LNCAP (cell line): ENCODE data around the gene CLDN10.

Experiments
- TF ChIP-seq, protein P1 (sequence below): fragments of 450-650 bp; IDR thresholded peaks from 2 replicates; pipeline ENCODE4 v1.5.1; 2017; ENCODE audit warnings: mild to moderate bottlenecking

Gene CLDN10

DNA sequence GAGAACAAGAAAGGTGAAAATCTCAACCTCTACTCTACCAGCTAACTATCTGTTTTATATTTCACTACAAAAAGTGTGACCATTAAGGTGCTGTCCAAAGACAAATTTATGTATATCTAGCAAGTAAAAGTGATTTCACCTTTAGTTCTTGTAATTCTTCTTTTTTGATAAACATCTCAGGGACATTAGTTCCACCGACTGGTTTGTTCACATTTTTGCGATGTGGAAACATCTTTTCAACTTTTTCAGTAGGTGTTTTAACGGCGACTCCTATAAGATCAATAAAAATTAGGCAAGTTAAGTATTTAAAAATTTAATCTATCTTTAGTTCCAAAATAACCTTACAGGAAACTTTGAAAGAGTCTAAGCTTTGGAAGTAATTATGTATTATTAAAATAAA, 33.3 kb downstream of the CLDN10 start:
- TF ChIP-seq, protein P1, sequence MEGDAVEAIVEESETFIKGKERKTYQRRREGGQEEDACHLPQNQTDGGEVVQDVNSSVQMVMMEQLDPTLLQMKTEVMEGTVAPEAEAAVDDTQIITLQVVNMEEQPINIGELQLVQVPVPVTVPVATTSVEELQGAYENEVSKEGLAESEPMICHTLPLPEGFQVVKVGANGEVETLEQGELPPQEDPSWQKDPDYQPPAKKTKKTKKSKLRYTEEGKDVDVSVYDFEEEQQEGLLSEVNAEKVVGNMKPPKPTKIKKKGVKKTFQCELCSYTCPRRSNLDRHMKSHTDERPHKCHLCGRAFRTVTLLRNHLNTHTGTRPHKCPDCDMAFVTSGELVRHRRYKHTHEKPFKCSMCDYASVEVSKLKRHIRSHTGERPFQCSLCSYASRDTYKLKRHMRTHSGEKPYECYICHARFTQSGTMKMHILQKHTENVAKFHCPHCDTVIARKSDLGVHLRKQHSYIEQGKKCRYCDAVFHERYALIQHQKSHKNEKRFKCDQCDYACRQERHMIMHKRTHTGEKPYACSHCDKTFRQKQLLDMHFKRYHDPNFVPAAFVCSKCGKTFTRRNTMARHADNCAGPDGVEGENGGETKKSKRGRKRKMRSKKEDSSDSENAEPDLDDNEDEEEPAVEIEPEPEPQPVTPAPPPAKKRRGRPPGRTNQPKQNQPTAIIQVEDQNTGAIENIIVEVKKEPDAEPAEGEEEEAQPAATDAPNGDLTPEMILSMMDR: no peak

DNA sequence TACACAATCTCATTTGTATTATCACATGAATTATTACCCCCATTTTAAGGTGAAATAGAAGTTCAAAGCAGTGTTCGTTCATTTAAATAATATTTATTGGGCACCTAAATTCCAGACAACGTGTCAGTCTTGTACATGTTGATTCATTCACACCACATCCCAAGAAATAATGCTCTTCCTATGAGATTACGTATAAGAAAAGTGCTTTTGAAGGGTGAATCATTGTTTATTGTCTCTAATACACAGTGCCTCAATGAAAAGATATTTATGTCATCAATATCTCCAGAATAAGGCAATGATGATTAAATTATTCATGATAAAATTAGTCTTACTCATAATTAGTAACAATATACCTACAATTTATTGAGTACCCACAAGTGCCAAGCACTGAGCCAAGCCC, 35.6 kb downstream of the CLDN10 start:
- TF ChIP-seq, protein P1: no peak

DNA sequence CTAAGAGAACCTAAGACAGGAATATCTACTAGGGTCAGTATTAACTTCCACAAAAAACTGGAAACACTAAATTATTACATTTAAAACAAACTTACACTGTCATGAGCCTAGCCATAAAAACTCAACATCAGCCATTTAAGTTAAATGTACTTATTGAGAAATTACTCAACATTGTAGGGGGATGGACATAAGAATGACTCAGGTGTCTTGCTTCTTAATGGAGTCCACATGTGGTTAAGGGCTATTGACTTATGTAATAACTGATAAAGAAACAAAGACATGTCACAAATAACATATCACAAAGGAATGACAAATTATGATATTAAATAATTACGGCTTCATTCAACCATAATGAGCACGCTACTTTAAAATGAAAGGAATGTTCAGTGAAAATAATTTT, 36.2 kb downstream of the CLDN10 start:
- TF ChIP-seq, protein P1: no peak

DNA sequence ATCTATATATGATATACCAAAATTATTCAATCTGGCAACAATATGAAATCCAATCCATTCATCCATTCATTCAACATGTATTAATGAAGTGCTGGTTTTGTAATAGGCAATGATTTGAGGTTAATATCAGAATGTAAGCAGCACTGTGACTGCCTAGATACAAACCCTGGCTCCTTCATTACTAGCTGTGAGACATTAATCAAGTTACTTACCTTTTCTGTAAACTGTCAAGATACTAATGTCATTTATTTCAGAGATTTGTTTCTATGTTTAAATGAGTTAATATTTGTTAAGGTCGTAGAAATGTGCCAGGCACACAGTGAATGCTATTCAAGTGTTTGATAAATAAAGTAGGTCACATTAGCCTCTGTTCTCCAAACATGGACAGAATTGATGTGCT, 40.9 kb downstream of the CLDN10 start:
- TF ChIP-seq, protein P1: no peak

DNA sequence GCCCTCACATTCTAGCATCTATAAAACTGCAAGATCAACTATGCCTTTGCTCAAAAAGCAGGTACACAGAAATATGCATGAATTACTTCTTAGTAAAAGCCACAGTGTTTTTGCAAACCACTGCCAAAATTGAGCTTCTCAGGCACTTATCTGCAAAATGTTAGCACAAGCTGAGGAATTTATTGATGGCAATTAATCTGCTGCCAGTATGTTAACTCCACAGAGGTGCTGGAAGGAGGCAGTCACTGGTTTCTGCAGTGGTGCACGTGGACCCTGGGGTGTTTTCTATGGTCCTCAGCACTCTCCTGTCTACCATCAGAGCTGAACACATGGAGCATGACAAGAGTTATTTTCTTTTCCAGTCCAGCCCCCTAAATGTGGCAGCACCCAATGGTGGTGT, 44.2 kb downstream of the CLDN10 start:
- TF ChIP-seq, protein P1: no peak

DNA sequence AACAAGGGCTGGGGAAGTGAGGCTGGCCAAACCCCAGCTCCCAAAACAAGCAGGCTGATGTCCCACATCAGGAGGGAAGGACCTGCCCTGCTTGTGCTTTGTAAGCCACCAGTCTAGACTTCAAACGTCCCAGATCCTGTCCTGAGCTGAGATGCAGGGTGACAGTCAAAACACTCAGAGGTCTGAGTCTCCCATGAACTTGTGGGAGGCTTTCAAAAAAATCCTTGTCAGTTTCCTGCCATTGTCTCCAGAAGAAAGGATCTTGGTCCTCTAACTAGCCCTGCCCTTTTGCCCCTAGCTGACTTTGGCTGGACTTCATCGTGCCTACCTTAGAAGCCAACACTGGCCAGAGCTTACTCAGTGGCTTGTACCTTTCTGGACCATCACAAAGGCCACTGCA, 48.7 kb downstream of the CLDN10 start:
- TF ChIP-seq, protein P1: no peak

DNA sequence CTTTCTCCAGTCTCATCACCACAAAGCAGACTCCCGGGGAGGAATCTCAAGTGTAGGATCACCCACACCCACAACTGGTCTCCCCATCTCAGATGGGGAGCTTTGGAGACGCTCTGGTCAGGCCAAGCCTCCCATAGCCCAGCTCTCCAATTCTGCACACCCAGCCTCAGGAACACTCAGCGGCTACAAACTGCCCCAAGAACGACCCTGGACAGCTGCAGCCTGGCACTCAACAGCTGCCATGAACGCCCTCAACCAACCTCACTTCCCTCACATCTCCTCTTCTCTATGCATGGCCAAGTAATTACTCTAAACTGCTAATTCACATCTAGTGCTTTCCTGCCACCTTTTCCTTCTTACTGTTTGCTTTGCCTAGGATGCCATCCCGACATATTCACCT, 49.4 kb downstream of the CLDN10 start:
- TF ChIP-seq, protein P1: no peak

DNA sequence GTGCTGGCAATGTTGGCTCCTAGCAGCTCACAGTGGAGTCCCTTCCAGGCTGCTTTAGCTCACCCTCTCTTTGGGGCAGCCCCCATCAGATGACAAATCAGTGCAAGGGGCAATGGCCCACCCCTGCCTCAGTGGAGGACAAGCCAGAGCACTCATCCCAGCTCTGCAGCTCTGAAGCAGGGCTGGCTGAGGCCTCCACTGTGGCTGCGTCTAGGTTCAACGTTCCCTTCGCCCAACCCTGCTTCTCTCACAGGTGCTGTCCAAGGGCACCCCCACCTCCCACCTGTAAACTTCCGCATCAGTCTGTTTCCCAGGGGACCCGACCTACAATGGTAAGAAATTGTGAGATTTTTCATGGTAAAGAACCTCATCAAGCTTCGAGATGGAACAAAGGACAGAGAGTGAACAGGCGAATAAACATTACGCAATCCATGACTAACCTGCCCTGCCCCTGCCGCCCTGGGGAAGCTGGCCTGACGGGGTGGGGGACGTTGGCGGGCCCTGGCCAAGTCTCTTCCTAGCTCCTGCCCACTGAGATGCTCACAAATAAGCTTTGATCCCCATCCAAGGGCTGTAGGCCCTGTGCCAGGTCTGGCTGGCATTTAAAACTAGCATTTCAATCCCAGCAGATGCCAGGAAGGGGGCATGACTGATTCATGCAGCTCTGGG, 51.5 kb downstream of the CLDN10 start:
- TF ChIP-seq, protein P1: no peak
